GM23248 (cell line): ENCODE results near the gene HOXC12. TPM values are rescaled to one million over a fixed set of nuclear protein-coding genes. Genes with fewer than 3 reads are reported as not detected.

Experiments
- DNase-seq: peaks from one replicate; pipeline ENCODE4 v3.0.0-alpha.2; 2015
- H2AFZ ChIP-seq: fragments of 200-600 bp; sonication (generic); 2 replicates; pipeline ENCODE4 v1.6.1; 2016; ENCODE audit warnings: antibody characterized with exemption
- H3F3A ChIP-seq: fragments of 200-600 bp; sonication (generic); 2 replicates; pipeline ENCODE4 v1.6.1; 2016; ENCODE audit warnings: mild to moderate bottlenecking, antibody characterized with exemption, mixed run types; ENCODE audit not compliant: insufficient read depth
- H3K27ac ChIP-seq: fragments of 200-600 bp; sonication (generic); 2 replicates; pipeline ENCODE4 v1.5.1; 2016; ENCODE audit warnings: mild to moderate bottlenecking
- H3K27me3 ChIP-seq: fragments of 200-600 bp; sonication (generic); replicated peaks from 2 replicates; pipeline ENCODE4 v1.6.1; 2016; ENCODE audit warnings: mild to moderate bottlenecking; ENCODE audit not compliant: insufficient read depth
- H3K36me3 ChIP-seq: fragments of 200-600 bp; sonication (generic); 2 replicates; pipeline ENCODE4 v1.6.1; 2016; ENCODE audit warnings: low read depth, mild to moderate bottlenecking
- H3K4me1 ChIP-seq: fragments of 200-600 bp; sonication (generic); 2 replicates; pipeline ENCODE4 v1.6.1; 2016; ENCODE audit warnings: mild to moderate bottlenecking; ENCODE audit not compliant: insufficient read depth
- H3K4me2 ChIP-seq: fragments of 200-600 bp; sonication (generic); one replicate; pipeline ENCODE4 v1.6.1; 2016; ENCODE audit warnings: mild to moderate bottlenecking; ENCODE audit not compliant: unreplicated experiment
- H3K4me3 ChIP-seq: fragments of 200-600 bp; sonication (generic); 2 replicates; pipeline ENCODE4 v1.5.1; 2016; ENCODE audit warnings: mild to moderate bottlenecking
- H3K79me2 ChIP-seq: fragments of 200-600 bp; sonication (generic); 2 replicates; pipeline ENCODE4 v1.6.1; 2016; ENCODE audit warnings: mild to moderate bottlenecking; ENCODE audit not compliant: insufficient read depth
- H3K9ac ChIP-seq: fragments of 200-600 bp; sonication (generic); 2 replicates; pipeline ENCODE4 v1.6.1; 2016; ENCODE audit warnings: mild to moderate bottlenecking
- H3K9me2 ChIP-seq: fragments of 200-600 bp; sonication (generic); 2 replicates; pipeline ENCODE4 v1.6.1; 2016; ENCODE audit warnings: mixed run types, mild to moderate bottlenecking, moderate library complexity; ENCODE audit not compliant: insufficient read depth
- H3K9me3 ChIP-seq: fragments of 200-600 bp; sonication (generic); one replicate; pipeline ENCODE4 v1.6.1; 2017; ENCODE audit warnings: low read depth
- H4K20me1 ChIP-seq: fragments of 200-600 bp; sonication (generic); 2 replicates; pipeline ENCODE4 v1.6.0; 2016; ENCODE audit not compliant: insufficient read depth
- EZH2 ChIP-seq: fragments of 200-600 bp; sonication (generic); IDR thresholded peaks from 2 replicates; pipeline ENCODE4 v1.6.1; 2018; ENCODE audit warnings: antibody characterized with exemption, mild to moderate bottlenecking; ENCODE audit not compliant: insufficient read depth, poor library complexity, severe bottlenecking
- EZH2phosphoT487 ChIP-seq: fragments of 200-600 bp; sonication (generic); IDR thresholded peaks from 2 replicates; pipeline ENCODE4 v1.6.1; 2018; ENCODE audit warnings: antibody characterized with exemption, moderate library complexity, mild to moderate bottlenecking, low read depth; ENCODE audit not compliant: insufficient read depth
- WGBS, 2 experiments: methylation state at CpG; one replicate each; pipeline ENCODE4 v1.1.6; 2015 to 2017; ENCODE audit warnings: low lambda C conversion rate in 2 of 2, low coverage in 1 of 2; ENCODE audit errors: missing lambda C conversion rate in 2 of 2; 5-methylcytosine and 5-hydroxymethylcytosine counted together
- in situ Hi-C: fragments of 300-500 bp; cut with MboI; formaldehyde crosslinking; loops from 2 replicates; pipeline ENCODE4 v1.15.0; 2020
- polyA plus RNA-seq: library from polyadenylated mRNA; unstranded; fragments of >200 nt; fragmentation: Nextera tagmentation; extraction: Ambion mirVana; gene quantifications from 2 replicates; pipeline ENCODE4 v1.2.1, GENCODE V29; 2016
- total RNA-seq: library from RNA; depleted of rRNA; stranded (reverse); fragments of >200 nt; shearing (Covaris generic); gene quantifications from 2 replicates; pipeline ENCODE4 v1.2.3, GENCODE V29; 2014

The HOXC12 gene
- total and polyA plus RNA-seq, 2 experiments from 2014 or later, result not detected

DNA sequence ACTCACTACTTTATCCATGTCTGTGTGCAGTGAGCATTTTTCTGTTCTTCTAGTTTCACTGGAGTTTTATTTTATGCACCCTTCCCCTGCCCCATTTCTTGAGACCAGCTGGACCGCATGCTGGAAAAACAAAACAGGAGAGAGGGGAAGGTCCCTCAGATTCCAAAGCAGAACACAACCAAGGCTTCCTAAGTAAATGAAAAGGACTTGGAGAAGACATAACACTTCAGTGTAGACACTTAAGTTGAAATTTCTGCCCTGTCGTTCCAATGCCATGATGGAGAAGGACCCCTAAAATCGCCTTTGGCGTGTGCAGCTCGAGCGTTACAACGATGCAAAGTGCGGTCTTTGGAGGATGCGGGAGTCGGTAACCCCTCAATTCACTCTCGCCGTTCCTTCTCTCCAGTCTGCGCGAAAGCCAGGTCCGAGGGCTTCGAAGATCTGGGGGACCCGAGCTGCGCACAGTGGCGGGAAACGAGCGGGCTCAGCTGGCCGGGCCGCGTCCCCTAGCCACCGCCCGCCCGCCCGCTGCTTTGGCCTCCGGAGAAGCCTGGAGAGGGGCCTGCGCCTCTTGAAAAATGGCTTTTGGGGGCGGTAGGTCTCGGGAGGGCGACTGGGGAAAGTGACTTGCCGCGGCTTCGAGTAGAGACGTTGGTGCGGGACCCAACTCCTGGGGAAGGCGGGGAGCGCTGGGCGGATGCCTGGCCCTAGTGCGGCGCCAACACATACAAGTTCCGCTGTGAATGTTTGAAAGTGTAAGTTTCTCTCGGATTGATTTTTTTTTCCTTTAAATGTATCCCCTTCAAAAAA lies 27.3 kb upstream of the HOXC12 start:
- TF ChIP-seq EZH2, result peak; percentile 66
- TF ChIP-seq EZH2phosphoT487, result no peak
- in situ Hi-C loops, result no loop called here
- Histone ChIP-seq H3K79me2 (no peaks in the 10 kb centered on the region), H3K27me3 (peaks cover 99% of the 10 kb centered on the region), H3K4me3 (no peak overlapping the region), H3K4me1 (no peaks in the 10 kb centered on the region), H3K36me3 (no peaks in the 10 kb centered on the region), H3F3A (no peaks in the 10 kb centered on the region), H3K9ac (no peak overlapping the region), H2AFZ (no peak overlapping the region), H3K27ac (no peak overlapping the region), H3K9me3 (no peaks in the 10 kb centered on the region), H4K20me1 (no peaks in the 10 kb centered on the region), H3K4me2 (no peak overlapping the region), H3K9me2 (no peaks in the 10 kb centered on the region)
- WGBS, 2 experiments, result 14 to 16% methylated on average over 39 to 45 of the region's 45 CpGs
- DNase-seq, result no peak

DNA sequence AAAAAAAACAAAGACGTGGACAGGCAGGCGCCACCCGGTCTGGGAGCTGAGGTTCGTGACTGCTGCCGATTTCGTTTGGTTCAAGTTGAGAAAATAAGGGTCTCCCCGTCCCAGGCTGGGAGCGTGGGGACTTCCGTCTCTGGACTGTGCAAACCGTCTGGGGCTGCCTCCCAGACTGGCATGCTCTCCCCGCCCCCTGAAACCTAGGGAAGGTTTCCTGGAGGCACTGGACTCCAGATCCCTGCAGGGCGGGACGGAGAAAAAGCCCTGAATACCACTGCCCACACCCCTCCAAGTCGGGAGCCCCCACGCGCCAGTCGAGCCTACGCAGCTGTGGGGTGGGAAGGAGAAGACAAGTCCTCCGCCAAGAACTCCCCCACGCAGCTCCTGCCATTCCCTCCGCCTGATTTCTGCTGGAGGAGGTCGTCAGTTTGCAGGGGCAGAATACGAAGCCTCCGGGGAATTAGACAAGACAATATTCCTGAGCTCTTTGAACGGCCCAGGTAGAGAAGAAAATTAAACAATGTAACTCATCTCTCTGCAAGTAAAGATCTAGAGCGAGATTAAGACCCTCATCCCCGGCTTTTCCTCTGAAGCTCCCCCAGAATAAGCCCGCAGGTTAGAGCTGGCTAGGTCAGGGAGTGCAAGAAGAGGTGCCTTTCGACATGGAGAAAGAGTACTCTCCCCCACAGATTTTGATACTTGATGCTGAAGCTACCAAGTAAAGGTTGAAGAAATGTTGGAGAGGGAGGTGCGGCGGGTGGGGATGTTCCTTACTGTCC lies 26.5 kb upstream of the HOXC12 start:
- Histone ChIP-seq H3K27ac (no peak overlapping the region), H3K79me2 (no peaks in the 10 kb centered on the region), H3K4me1 (no peaks in the 10 kb centered on the region), H3K36me3 (no peaks in the 10 kb centered on the region), H3K4me2 (no peak overlapping the region), H4K20me1 (no peaks in the 10 kb centered on the region), H3F3A (no peaks in the 10 kb centered on the region), H3K9me2 (no peaks in the 10 kb centered on the region), H3K4me3 (no peak overlapping the region), H3K9me3 (no peaks in the 10 kb centered on the region), H2AFZ (no peak overlapping the region), H3K27me3 (peaks cover 99% of the 10 kb centered on the region), H3K9ac (no peak overlapping the region)
- in situ Hi-C loops, result no loop called here
- DNase-seq, result no peak
- WGBS, 2 experiments, result 10 to 11% methylated on average over 29 to 31 of the region's 31 CpGs
- TF ChIP-seq EZH2phosphoT487 (no peak), EZH2 (peak; percentile 23)

DNA sequence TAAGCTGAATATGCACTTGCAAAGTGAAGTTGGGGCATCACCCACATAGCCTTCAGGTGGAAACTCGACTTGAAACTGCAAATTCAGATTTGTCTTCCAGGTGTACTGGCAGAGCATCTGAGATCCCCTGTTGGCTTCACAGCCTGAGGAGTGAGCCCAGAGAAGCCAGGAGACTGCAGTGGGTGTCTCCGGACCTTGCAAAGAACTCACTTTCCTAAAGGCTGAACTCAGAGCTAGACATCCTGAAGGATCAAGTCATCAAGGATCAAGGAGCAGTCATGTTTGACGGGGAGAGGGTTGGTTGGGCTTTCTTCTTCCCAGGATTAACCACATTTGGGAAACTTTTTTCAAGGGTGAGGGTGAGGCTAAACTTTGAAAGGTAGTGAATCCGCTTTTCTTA lies 25.2 kb upstream of the HOXC12 start:
- H2AFZ ChIP-seq, result no peak overlapping the region
- no peaks in the 10 kb centered on the region for H3K4me1 ChIP-seq

DNA sequence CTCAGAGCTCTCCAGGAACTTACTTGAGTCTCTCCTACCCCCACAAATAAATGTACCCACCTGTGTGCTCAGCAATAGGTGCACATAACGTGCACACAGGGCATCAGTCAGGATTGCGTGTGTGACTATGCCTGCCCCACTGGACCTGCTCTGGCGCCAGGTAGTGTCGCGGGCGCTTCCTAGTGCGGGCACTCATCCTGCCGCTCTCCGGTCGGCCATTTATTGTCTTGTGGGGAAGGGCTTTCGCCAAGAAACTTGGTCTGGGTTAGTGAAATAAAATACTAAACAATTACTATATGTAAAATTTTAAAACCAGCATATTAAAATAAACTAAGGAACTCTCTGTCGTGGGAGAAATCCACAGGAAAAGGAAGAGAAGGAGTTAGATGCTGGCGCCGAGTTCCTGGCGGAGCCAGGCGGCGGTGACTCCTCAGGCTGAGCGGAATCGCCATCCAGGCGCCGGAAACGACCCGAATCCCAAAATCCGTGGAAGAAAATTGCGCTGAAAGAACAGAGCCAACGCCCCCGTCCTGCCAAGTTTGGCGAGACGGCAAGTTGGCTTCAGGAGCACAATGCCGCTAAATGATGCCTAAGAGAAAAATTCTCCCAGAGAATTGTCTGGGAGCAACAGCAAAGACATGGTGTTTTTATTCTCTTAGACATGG lies 24.0 kb upstream of the HOXC12 start:
- no peak for TF ChIP-seq EZH2phosphoT487
- TF ChIP-seq EZH2, result no peak
- peaks cover 100% of the 10 kb centered on the region for H3K27me3 ChIP-seq
- H3K4me1 ChIP-seq, result no peaks in the 10 kb centered on the region
- H3K4me2 ChIP-seq, result no peak overlapping the region
- in situ Hi-C loops, result no loop called here
- H3K9ac ChIP-seq, result no peak overlapping the region
- no peaks in the 10 kb centered on the region for H3K9me3 ChIP-seq
- 15 to 16% methylated on average over 30 of the region's 30 CpGs for WGBS, 2 experiments
- H3K36me3 ChIP-seq, result no peaks in the 10 kb centered on the region
- H2AFZ ChIP-seq, result no peak overlapping the region
- no peak for DNase-seq
- H3K9me2 ChIP-seq, result no peaks in the 10 kb centered on the region
- no peaks in the 10 kb centered on the region for H3K79me2 ChIP-seq
- no peaks in the 10 kb centered on the region for H4K20me1 ChIP-seq
- H3K4me3 ChIP-seq, result no peak overlapping the region
- H3K27ac ChIP-seq, result no peak overlapping the region
- H3F3A ChIP-seq, result no peaks in the 10 kb centered on the region

More for the DNA sequence above, 25.2 kb upstream of the HOXC12 start:
- H3K9me3 ChIP-seq, result no peaks in the 10 kb centered on the region
- no peaks in the 10 kb centered on the region for H3K36me3 ChIP-seq
- 15 to 18% methylated on average over 4 of the region's 4 CpGs for WGBS, 2 experiments
- H3K9ac ChIP-seq, result no peak overlapping the region
- TF ChIP-seq EZH2, result no peak
- TF ChIP-seq EZH2phosphoT487, result no peak
- no peaks in the 10 kb centered on the region for H3K79me2 ChIP-seq
- no peak for DNase-seq
- H3K27ac ChIP-seq, result no peak overlapping the region
- no peak overlapping the region for H3K4me2 ChIP-seq
- in situ Hi-C loops, result no loop called here
- peaks cover 100% of the 10 kb centered on the region for H3K27me3 ChIP-seq
- H3K9me2 ChIP-seq, result no peaks in the 10 kb centered on the region
- no peaks in the 10 kb centered on the region for H3F3A ChIP-seq
- no peak overlapping the region for H3K4me3 ChIP-seq
- no peaks in the 10 kb centered on the region for H4K20me1 ChIP-seq
